LNCaP clone FGC (cell line): ENCODE data around the gene AKR1C4.

Source experiments
- DNase-seq: peaks from one replicate; pipeline ENCODE4 v3.0.0-alpha.2; 2011; ENCODE audit warnings: low read depth
- H3K4me3 ChIP-seq: 2 replicates; pipeline ENCODE4 v1.5.1; 2011; ENCODE audit warnings: mild to moderate bottlenecking, low read depth, low read length, control low read depth
- TF ChIP-seq, protein P1 (sequence below): IDR thresholded peaks from 2 replicates; pipeline ENCODE4 v1.5.1; 2012; ENCODE audit warnings: mild to moderate bottlenecking; ENCODE audit not compliant: control insufficient read depth, insufficient read depth; ENCODE audit errors: extremely low read depth

AKR1C4 gene

DNA sequence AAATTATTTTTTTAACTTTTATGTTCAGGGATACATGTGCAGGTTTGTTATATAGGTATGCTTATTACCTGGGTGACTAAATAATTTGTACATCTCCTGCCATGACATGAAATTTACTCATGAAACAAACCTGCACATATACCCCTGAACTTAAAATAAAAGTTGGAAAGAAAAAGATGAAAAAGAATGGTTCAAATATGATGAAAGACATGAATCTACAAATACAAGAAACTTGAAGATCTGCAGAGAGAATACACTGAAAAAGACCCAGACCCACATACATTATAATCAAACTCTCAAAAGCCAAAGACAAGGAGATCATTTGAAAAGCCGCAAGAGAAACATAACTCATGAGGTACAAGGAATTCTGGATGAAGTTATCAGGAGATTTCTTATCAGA lies 70.2 kb downstream of the AKR1C4 start:
- H3K4me3 ChIP-seq = no peak overlapping the region
- TF ChIP-seq, protein P1, sequence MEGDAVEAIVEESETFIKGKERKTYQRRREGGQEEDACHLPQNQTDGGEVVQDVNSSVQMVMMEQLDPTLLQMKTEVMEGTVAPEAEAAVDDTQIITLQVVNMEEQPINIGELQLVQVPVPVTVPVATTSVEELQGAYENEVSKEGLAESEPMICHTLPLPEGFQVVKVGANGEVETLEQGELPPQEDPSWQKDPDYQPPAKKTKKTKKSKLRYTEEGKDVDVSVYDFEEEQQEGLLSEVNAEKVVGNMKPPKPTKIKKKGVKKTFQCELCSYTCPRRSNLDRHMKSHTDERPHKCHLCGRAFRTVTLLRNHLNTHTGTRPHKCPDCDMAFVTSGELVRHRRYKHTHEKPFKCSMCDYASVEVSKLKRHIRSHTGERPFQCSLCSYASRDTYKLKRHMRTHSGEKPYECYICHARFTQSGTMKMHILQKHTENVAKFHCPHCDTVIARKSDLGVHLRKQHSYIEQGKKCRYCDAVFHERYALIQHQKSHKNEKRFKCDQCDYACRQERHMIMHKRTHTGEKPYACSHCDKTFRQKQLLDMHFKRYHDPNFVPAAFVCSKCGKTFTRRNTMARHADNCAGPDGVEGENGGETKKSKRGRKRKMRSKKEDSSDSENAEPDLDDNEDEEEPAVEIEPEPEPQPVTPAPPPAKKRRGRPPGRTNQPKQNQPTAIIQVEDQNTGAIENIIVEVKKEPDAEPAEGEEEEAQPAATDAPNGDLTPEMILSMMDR = no peak
- DNase-seq = no peak

DNA sequence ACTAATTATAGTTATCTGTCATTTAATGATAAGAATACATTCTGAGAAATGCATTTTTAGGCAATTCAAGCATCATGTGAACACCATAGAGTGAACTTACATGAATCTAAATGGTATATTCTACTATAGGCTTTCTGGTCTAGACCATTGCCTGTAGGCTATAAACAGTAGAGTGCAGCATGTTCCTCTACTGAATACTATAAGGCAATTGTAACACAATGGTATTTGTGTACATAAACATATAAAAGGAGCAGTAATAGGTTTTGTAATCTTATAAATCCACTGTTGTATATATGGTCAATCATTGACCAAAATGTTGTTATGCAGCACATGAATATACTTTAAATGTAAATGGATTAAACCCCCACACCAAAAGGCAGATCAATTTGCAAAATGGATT lies 71.6 kb downstream of the AKR1C4 start:
- peak; percentile 15 for DNase-seq
- TF ChIP-seq, protein P1 = no peak
- no peak overlapping the region for H3K4me3 ChIP-seq
